Prostate gland (tissue), 2 donors: ENCODE results near the gene KIF5A. TPM values are rescaled to one million over a fixed set of nuclear protein-coding genes. Genes with fewer than 3 reads are reported as not detected.
A peak's percentile ranks its signal among the peaks of the same experiment; 100 is the strongest.

ENCODE experiments used
- DNase-seq: peaks from one replicate; pipeline ENCODE4 v3.0.0-alpha.2; 2019; ENCODE audit warnings: low spot score
- H3K27ac ChIP-seq, 2 donors: fragments of 200-600 bp; sonication (generic); 2 replicates each; pipeline ENCODE4 v1.5.1; 2017 to 2019
- H3K27me3 ChIP-seq: fragments of 200-600 bp; sonication (generic); replicated peaks from 2 replicates; pipeline ENCODE4 v1.5.1; 2019; ENCODE audit not compliant: insufficient read depth
- H3K36me3 ChIP-seq, 2 donors: fragments of 200-600 bp; sonication (generic); 1 replicate in 1 of 2; 2 replicates in 1 of 2; pipeline versions ENCODE4 v1.5.1 to v1.8.1; 2017 to 2019
- H3K4me1 ChIP-seq: fragments of 200-600 bp; sonication (generic); replicated peaks from 2 replicates; pipeline ENCODE4 v1.5.1; 2019
- H3K4me3 ChIP-seq, 2 donors: fragments of 200-600 bp; sonication (generic); 2 replicates each; pipeline ENCODE4 v1.5.1; 2017 to 2019
- H3K9me3 ChIP-seq: fragments of 200-600 bp; sonication (generic); 2 replicates; pipeline ENCODE4 v1.5.1; 2017
- POLR2A ChIP-seq: fragments of 450-650 bp; IDR thresholded peaks from one replicate; pipeline ENCODE4 v1.6.1; 2016; ENCODE audit warnings: antibody characterized with exemption, mild to moderate bottlenecking
- POLR2AphosphoS5 ChIP-seq: sonication (generic); formaldehyde crosslinking; IDR thresholded peaks from one replicate; pipeline ENCODE4 v1.6.1; 2017; ENCODE audit warnings: antibody characterized with exemption
- WGBS: methylation state at CpG from one replicate; pipeline ENCODE4 v1.1.5; 2018; 5-methylcytosine and 5-hydroxymethylcytosine counted together
- intact Hi-C: fragments of 100-400 bp; cut with DNase I; formaldehyde crosslinking; loops from one replicate; pipeline ENCODE4 v1.14.2; 2022
- total RNA-seq, 2 donors: library from RNA; depleted of rRNA; stranded (reverse); fragments of >200 nt; gene quantifications; one replicate each; pipeline ENCODE4 v1.1.0, GENCODE V29; 2016
- TF ChIP-seq, protein P1 (sequence below), 4 experiments: fragments of 200-600 bp in 2 of 4; fragments of 450-650 bp in 2 of 4; sonication (generic) in 2 of 4; IDR thresholded peaks; 1 replicate in 3 of 4; 2 replicates in 1 of 4; pipeline ENCODE4 v1.5.1; 2016 to 2019; ENCODE audit warnings: antibody characterized with exemption in 4 of 4, mild to moderate bottlenecking in 2 of 4, moderate library complexity in 2 of 4

The KIF5A gene
- total RNA-seq, 2 donors from 2014 or later = 0.50 to 3.7 TPM

DNA sequence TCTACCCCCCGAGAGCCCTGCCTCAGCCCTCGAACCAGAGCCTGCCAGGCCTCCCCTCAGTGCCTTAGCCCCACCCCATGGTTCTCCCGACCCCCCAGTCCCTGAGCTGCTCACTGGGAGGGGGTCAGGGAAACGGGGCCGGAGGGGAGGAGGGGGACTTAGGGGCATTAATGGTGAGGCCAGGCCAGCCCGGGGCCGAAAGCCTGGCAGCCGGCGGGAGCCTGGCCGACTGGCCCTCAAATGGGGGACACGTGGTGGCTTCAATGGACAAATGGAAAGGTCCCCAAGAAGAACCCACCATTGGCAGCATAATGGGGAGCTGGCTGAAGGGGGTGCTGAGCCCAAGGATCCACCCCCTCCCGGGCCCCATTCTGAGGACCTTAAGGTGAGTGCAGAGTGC lies 21.7 kb upstream of the KIF5A start:
- no peaks in the 10 kb centered on the region for H3K27me3 ChIP-seq
- TF ChIP-seq POLR2AphosphoS5 (no peak), POLR2A (no peak)
- TF ChIP-seq, protein P1, sequence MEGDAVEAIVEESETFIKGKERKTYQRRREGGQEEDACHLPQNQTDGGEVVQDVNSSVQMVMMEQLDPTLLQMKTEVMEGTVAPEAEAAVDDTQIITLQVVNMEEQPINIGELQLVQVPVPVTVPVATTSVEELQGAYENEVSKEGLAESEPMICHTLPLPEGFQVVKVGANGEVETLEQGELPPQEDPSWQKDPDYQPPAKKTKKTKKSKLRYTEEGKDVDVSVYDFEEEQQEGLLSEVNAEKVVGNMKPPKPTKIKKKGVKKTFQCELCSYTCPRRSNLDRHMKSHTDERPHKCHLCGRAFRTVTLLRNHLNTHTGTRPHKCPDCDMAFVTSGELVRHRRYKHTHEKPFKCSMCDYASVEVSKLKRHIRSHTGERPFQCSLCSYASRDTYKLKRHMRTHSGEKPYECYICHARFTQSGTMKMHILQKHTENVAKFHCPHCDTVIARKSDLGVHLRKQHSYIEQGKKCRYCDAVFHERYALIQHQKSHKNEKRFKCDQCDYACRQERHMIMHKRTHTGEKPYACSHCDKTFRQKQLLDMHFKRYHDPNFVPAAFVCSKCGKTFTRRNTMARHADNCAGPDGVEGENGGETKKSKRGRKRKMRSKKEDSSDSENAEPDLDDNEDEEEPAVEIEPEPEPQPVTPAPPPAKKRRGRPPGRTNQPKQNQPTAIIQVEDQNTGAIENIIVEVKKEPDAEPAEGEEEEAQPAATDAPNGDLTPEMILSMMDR (IDR thresholded peaks at IDR 0.05) = no peak
- no peak overlapping the region for H3K4me3 ChIP-seq
- H3K4me1 ChIP-seq = peaks cover 21% of the 10 kb centered on the region
- no peak for DNase-seq
- H3K36me3 ChIP-seq = peaks cover 13 to 14% of the 10 kb centered on the region in 2 donors
- intact Hi-C loops = no loop called here
- 79% methylated on average over 12 of the region's 12 CpGs for WGBS
- H3K27ac ChIP-seq = no peak overlapping the region
- no peaks in the 10 kb centered on the region for H3K9me3 ChIP-seq

DNA sequence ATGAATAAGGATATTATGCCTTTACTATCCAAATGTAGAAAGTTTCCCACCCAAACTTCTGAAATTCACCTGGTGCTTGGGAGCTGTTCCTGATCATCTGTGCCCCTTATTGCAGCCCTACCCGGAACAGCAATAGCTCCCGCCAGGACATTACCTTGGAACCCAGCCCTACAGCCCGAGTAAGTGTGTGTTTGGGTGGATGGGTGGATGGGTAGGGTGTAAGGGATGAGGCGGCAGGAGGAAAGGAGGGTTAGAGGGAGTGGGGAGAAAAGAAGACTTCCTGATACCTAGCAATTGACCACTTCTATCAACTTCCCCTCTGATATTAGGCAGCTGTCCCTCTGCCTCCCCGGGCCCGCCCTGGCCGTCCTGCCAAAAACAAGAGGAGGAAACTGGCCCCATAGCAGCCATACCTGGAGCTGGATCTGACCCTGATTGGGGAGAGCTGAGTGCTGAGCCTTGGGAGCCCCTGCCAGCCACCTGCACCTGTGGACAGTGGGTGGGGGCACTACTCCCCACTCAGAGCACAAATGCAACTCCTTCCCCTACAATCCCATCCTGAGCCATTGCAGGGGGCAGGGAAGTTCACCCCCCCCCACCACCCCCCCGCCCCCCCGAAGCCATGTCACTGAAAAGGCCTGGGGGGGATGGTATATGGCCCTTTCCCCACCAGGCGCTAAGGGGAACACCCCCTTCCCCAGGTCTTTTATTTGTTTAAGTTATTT lies 20.9 kb upstream of the KIF5A start:
- H3K36me3 ChIP-seq = peaks cover 14 to 15% of the 10 kb centered on the region in 2 donors
- peak overlapping the region in 1 of 2 donors; percentile 26 for H3K27ac ChIP-seq
- WGBS = 65% methylated on average over 10 of the region's 10 CpGs
- H3K27me3 ChIP-seq = no peaks in the 10 kb centered on the region
- DNase-seq = no peak
- TF ChIP-seq POLR2AphosphoS5 (no peak), POLR2A (no peak)
- TF ChIP-seq, protein P1 (IDR thresholded peaks at IDR 0.05) = no peak
- intact Hi-C loops = no loop called here
- peaks cover 15% of the 10 kb centered on the region for H3K4me1 ChIP-seq
- H3K4me3 ChIP-seq = no peak overlapping the region
- no peaks in the 10 kb centered on the region for H3K9me3 ChIP-seq

DNA sequence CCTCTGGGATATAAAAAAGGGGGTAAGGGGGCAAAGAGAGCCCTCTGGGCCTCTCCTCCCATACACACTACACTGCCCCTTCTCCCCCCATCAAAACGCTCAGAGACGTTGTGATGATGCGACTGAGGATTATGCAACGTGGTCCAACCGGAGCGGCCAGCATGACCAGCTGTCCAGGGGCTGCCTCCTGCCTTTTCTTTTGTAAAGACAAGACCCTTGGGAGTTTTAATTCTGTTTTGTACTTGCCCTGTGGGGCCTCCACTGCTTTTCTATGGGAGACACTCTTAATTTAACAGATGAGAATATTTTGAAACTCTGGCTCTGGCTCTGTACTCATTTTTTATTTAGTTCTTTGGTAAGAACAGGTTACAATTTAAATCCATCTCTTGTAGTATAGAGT lies 20.0 kb upstream of the KIF5A start:
- no peak for DNase-seq
- Histone ChIP-seq H3K4me1 (peaks cover 6% of the 10 kb centered on the region), H3K36me3 (peaks cover 14 to 18% of the 10 kb centered on the region in 2 donors), H3K4me3 (no peak overlapping the region), H3K27ac (peak overlapping the region in 1 of 2 donors; percentile 26), H3K9me3 (no peaks in the 10 kb centered on the region), H3K27me3 (no peaks in the 10 kb centered on the region)
- peak; percentile 7 for TF ChIP-seq POLR2AphosphoS5
- TF ChIP-seq, protein P1 (IDR thresholded peaks at IDR 0.05) = no peak
- WGBS = 46% methylated on average over 6 of the region's 6 CpGs
- intact Hi-C loops = no loop called here

- WGBS = 86% methylated on average over 5 of the region's 5 CpGs
- H3K36me3 ChIP-seq = peaks cover 14 to 18% of the 10 kb centered on the region in 2 donors
- H3K9me3 ChIP-seq = no peaks in the 10 kb centered on the region
Observed at GRCh38 chr12:57530396-57531142, 19.3 kb upstream of the KIF5A start.

More at GRCh38 chr12:57530396-57531142, 19.3 kb upstream of the KIF5A start:
- DNase-seq = no peak
- peak overlapping the region in 1 of 2 donors; percentile 26 for H3K27ac ChIP-seq
- no peaks in the 10 kb centered on the region for H3K27me3 ChIP-seq
- intact Hi-C loops = no loop called here
- no peak overlapping the region for H3K4me3 ChIP-seq
- H3K4me1 ChIP-seq = no peaks in the 10 kb centered on the region
- no peak for TF ChIP-seq POLR2AphosphoS5
- TF ChIP-seq, protein P1 (IDR thresholded peaks at IDR 0.05) = no peak
- TF ChIP-seq POLR2A = no peak
